Endometrium (tissue), 2 donors: Measurements from ENCODE around the gene ROS1.
"Not testable (repeated sequence)": the region's sequence is repeated elsewhere in the genome, so short reads cannot be mapped to it uniquely, and the experiment has no call there.

Source experiments
- FAIRE-seq: peaks from 2 replicates; lab custom pipeline; 2012; peaks lifted over from hg19 to GRCh38; lab: Jason Lieb, UNC
- donor health status: control.
- donor health status: control.

The ROS1 gene

GRCh38 chr6:117425431-117426153, at the start of gene ROS1:
TSS of gene ROS1 (minus strand) at chr6:117425942. CDS start at chr6:117425656, 286 bp downstream.
- no peak for FAIRE-seq

- FAIRE-seq, result no peak
These were observed 47.7 kb upstream of the ROS1 start for GRCh38 chr6:117473401-117473800.

- no peak for FAIRE-seq
These were observed 46.9 kb upstream of the ROS1 start for GRCh38 chr6:117472667-117473066.

- no peak for FAIRE-seq
These were observed 44.0 kb upstream of the ROS1 start for GRCh38 chr6:117469791-117470190.

GRCh38 chr6:117469356-117469755, 43.6 kb upstream of the ROS1 start:
- no peak for FAIRE-seq

- not testable (repeated sequence) for FAIRE-seq
These were observed 42.8 kb upstream of the ROS1 start for GRCh38 chr6:117468527-117468926.

GRCh38 chr6:117467876-117468275, 42.1 kb upstream of the ROS1 start:
- FAIRE-seq, result no peak

GRCh38 chr6:117465691-117466090, 39.9 kb upstream of the ROS1 start:
- no peak for FAIRE-seq

GRCh38 chr6:117464700-117465099, 39.0 kb upstream of the ROS1 start:
- FAIRE-seq, result no peak

GRCh38 chr6:117463762-117464665, 38.3 kb upstream of the ROS1 start:
- no peak for FAIRE-seq

GRCh38 chr6:117459204-117459944, 33.6 kb upstream of the ROS1 start:
- no peak for FAIRE-seq

- FAIRE-seq, result no peak
These were observed 31.3 kb upstream of the ROS1 start for GRCh38 chr6:117456998-117457397.

GRCh38 chr6:117456250-117456649, 30.5 kb upstream of the ROS1 start:
- no peak for FAIRE-seq

- FAIRE-seq, result no peak
These were observed 25.9 kb upstream of the ROS1 start for GRCh38 chr6:117451671-117452070.

GRCh38 chr6:117449549-117450439, 24.1 kb upstream of the ROS1 start:
- peak; percentile 85 for FAIRE-seq

- FAIRE-seq, result no peak
These were observed 23.2 kb upstream of the ROS1 start for GRCh38 chr6:117448732-117449485.

- no peak for FAIRE-seq
These were observed 22.3 kb upstream of the ROS1 start for GRCh38 chr6:117448011-117448410.

- FAIRE-seq, result no peak
These were observed 21.1 kb upstream of the ROS1 start for GRCh38 chr6:117446861-117447260.

GRCh38 chr6:117444600-117444999, 18.9 kb upstream of the ROS1 start:
- FAIRE-seq, result no peak

GRCh38 chr6:117442313-117442712, 16.6 kb upstream of the ROS1 start:
- FAIRE-seq, result not testable (repeated sequence)

- no peak for FAIRE-seq
These were observed 16.1 kb upstream of the ROS1 start for GRCh38 chr6:117441824-117442264.
